Measurements from ENCODE around the gene SUGP1. TPM values are rescaled to one million over a fixed set of nuclear protein-coding genes. Genes with fewer than 3 reads are reported as not detected.

The SUGP1 gene
- total RNA-seq, 1 experiment from 2014 or later = 81.3 TPM

GRCh38 chr19:19297759-19298158, 22.6 kb downstream of the SUGP1 start:
- peaks cover 33% of the 10 kb centered on the region for H3K36me3 Mint-ChIP-seq
- H3K27ac Mint-ChIP-seq = no peak overlapping the region
- no peak; the same call in 1 of the 2 replicates for ATAC-seq
- TF ChIP-seq SOX15 (CRISPR knock-in tag; IDR thresholded peaks at IDR 0.05) = no peak
- H3K4me3 Mint-ChIP-seq = no peak overlapping the region
- ChIA-PET POLR2A (interaction anchor here (0.8 kb wide), 1 partner anchor 86 kb away, joined by 3 read pairs; the partner anchor contains the start of gene NCAN), CTCF (no interaction called here)
- DNase-seq (ENCODE audit: low spot score) = no peak
- no peaks in the 10 kb centered on the region for H3K9me3 Mint-ChIP-seq
- H3K4me1 Mint-ChIP-seq = no peaks in the 10 kb centered on the region
- H3K27me3 Mint-ChIP-seq (ENCODE audit: low read depth) = no peaks in the 10 kb centered on the region

GRCh38 chr19:19296953-19297689, 23.2 kb downstream of the SUGP1 start:
- DNase-seq (ENCODE audit: low spot score) = no peak
- ATAC-seq = no peak
- Mint-ChIP-seq H3K4me1 (no peaks in the 10 kb centered on the region), H3K9me3 (no peaks in the 10 kb centered on the region), H3K4me3 (no peak overlapping the region), H3K27me3 (ENCODE audit: low read depth) (no peaks in the 10 kb centered on the region), H3K27ac (no peak overlapping the region), H3K36me3 (peaks cover 37% of the 10 kb centered on the region)
- CTCF ChIA-PET = no interaction called here
- POLR2A ChIA-PET = interaction anchor here (0.6 to 0.8 kb wide), 2 partner anchors 43 to 85 kb away, joined by 3 to 9 read pairs; partner anchors contain the start of gene NCAN
- no peak for TF ChIP-seq ATF6 (CRISPR knock-in tag; IDR thresholded peaks at IDR 0.05)
- TF ChIP-seq NFATC4 (CRISPR knock-in tag; IDR thresholded peaks at IDR 0.05) = no peak
- no peak for TF ChIP-seq ELF4 (CRISPR knock-in tag; IDR thresholded peaks at IDR 0.05; ENCODE audit: low read depth)
- no peak for TF ChIP-seq TEAD4 (CRISPR knock-in tag; IDR thresholded peaks at IDR 0.05)
- TF ChIP-seq SOX15 (CRISPR knock-in tag; IDR thresholded peaks at IDR 0.05) = no peak
- TF ChIP-seq SMAD4 (CRISPR knock-in tag; IDR thresholded peaks at IDR 0.05) = no peak
- TF ChIP-seq CREM (CRISPR knock-in tag; IDR thresholded peaks at IDR 0.05) = no peak
- TF ChIP-seq ESRRA (CRISPR knock-in tag; IDR thresholded peaks at IDR 0.05; ENCODE audit: borderline replicate concordance) = no peak
- no peak for TF ChIP-seq PREB (CRISPR knock-in tag; IDR thresholded peaks at IDR 0.05; ENCODE audit: borderline replicate concordance)
- no peak for TF ChIP-seq ZNF671 (CRISPR knock-in tag; IDR thresholded peaks at IDR 0.05)
- no peak for TF ChIP-seq CBFB (CRISPR knock-in tag; IDR thresholded peaks at IDR 0.05; ENCODE audit: low read depth)
- TF ChIP-seq, protein P1, sequence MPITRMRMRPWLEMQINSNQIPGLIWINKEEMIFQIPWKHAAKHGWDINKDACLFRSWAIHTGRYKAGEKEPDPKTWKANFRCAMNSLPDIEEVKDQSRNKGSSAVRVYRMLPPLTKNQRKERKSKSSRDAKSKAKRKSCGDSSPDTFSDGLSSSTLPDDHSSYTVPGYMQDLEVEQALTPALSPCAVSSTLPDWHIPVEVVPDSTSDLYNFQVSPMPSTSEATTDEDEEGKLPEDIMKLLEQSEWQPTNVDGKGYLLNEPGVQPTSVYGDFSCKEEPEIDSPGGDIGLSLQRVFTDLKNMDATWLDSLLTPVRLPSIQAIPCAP (CRISPR knock-in tag; IDR thresholded peaks at IDR 0.05) = no peak
- TF ChIP-seq, protein P2, sequence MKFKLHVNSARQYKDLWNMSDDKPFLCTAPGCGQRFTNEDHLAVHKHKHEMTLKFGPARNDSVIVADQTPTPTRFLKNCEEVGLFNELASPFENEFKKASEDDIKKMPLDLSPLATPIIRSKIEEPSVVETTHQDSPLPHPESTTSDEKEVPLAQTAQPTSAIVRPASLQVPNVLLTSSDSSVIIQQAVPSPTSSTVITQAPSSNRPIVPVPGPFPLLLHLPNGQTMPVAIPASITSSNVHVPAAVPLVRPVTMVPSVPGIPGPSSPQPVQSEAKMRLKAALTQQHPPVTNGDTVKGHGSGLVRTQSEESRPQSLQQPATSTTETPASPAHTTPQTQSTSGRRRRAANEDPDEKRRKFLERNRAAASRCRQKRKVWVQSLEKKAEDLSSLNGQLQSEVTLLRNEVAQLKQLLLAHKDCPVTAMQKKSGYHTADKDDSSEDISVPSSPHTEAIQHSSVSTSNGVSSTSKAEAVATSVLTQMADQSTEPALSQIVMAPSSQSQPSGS (CRISPR knock-in tag; IDR thresholded peaks at IDR 0.05; ENCODE audit: borderline replicate concordance, low read depth) = no peak
- TF ChIP-seq CREB1 (CRISPR knock-in tag; IDR thresholded peaks at IDR 0.05) = no peak

GRCh38 chr19:19294914-19295313, 25.4 kb downstream of the SUGP1 start:
- ChIA-PET CTCF (no interaction called here), POLR2A (no interaction called here)
- Mint-ChIP-seq H3K27ac (no peak overlapping the region), H3K27me3 (ENCODE audit: low read depth) (no peaks in the 10 kb centered on the region), H3K4me1 (no peaks in the 10 kb centered on the region), H3K36me3 (peaks cover 44% of the 10 kb centered on the region), H3K4me3 (no peak overlapping the region), H3K9me3 (no peaks in the 10 kb centered on the region)
- no peak for DNase-seq (ENCODE audit: low spot score)
- no peak for TF ChIP-seq ETV6 (CRISPR knock-in tag; IDR thresholded peaks at IDR 0.05)
- TF ChIP-seq, protein P1 (CRISPR knock-in tag; IDR thresholded peaks at IDR 0.05) = no peak
- TF ChIP-seq, protein P3, sequence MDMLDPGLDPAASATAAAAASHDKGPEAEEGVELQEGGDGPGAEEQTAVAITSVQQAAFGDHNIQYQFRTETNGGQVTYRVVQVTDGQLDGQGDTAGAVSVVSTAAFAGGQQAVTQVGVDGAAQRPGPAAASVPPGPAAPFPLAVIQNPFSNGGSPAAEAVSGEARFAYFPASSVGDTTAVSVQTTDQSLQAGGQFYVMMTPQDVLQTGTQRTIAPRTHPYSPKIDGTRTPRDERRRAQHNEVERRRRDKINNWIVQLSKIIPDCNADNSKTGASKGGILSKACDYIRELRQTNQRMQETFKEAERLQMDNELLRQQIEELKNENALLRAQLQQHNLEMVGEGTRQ (CRISPR knock-in tag; IDR thresholded peaks at IDR 0.05) = no peak
- TF ChIP-seq NFYB (CRISPR knock-in tag; conservative IDR thresholded peaks at IDR 0.05; ENCODE audit: low read depth) = no peak
- TF ChIP-seq, protein P4, sequence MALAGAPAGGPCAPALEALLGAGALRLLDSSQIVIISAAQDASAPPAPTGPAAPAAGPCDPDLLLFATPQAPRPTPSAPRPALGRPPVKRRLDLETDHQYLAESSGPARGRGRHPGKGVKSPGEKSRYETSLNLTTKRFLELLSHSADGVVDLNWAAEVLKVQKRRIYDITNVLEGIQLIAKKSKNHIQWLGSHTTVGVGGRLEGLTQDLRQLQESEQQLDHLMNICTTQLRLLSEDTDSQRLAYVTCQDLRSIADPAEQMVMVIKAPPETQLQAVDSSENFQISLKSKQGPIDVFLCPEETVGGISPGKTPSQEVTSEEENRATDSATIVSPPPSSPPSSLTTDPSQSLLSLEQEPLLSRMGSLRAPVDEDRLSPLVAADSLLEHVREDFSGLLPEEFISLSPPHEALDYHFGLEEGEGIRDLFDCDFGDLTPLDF (CRISPR knock-in tag; IDR thresholded peaks at IDR 0.05) = no peak
- ATAC-seq = no peak
